Caco-2 (cell line): ENCODE data around the gene WDR83. TPM values are rescaled to one million over a fixed set of nuclear protein-coding genes. Genes with fewer than 3 reads are reported as not detected.

Source experiments
- BruUV-seq: library from RNA; stranded (reverse); fragments of 400-500 nt; replicated peaks from 2 replicates; lab custom pipeline; 2021; lab: Mats Ljungman, UMichigan
- CTCF ChIA-PET: fragments of 300-600 bp; sonication (Branson Sonifier 250); formaldehyde crosslinking; loops from one replicate; lab custom pipeline; 2022; ENCODE audit warnings: antibody characterized with exemption; lab: Charles Lee
- POLR2A ChIA-PET: fragments of 300-600 bp; sonication (Branson Sonifier 250); formaldehyde crosslinking; loops from one replicate; lab custom pipeline; 2022; ENCODE audit warnings: antibody characterized with exemption; lab: Charles Lee
- DNase-seq, 2 experiments: peaks; one replicate each; pipeline versions ENCODE4 v3.0.0 to v3.0.0-alpha.2; 2020 to 2022
- H3K27me3 ChIP-seq: replicated peaks from 2 replicates; pipeline ENCODE4 v1.6.0; 2011; ENCODE audit warnings: low read length; ENCODE audit not compliant: control insufficient read depth, insufficient read depth
- H3K36me3 ChIP-seq: 2 replicates; pipeline ENCODE4 v1.5.1; 2011; ENCODE audit warnings: low read length; ENCODE audit not compliant: control insufficient read depth, insufficient read depth
- H3K4me1 ChIP-seq: fragments of 250-450 bp; sonication (Bioruptor Pico); 2 replicates; pipeline ENCODE4 v1.5.1; 2020; ENCODE audit warnings: mild to moderate bottlenecking
- H3K4me3 ChIP-seq: 2 replicates; pipeline ENCODE4 v1.5.1; 2011; ENCODE audit warnings: low read depth, mild to moderate bottlenecking, control low read depth, low read length
- H3K9me3 ChIP-seq: fragments of 250-450 bp; sonication (Bioruptor Pico); 2 replicates; pipeline ENCODE4 v1.5.1; 2020; ENCODE audit warnings: mild to moderate bottlenecking, moderate library complexity
- H3K27ac Mint-ChIP-seq: one replicate; pipeline ENCODE4 v1.8.0; 2022; ENCODE audit warnings: mixed read lengths; ENCODE audit not compliant: unreplicated experiment
- H3K27me3 Mint-ChIP-seq: one replicate; pipeline ENCODE4 v1.8.0; 2022; ENCODE audit warnings: mixed read lengths; ENCODE audit not compliant: insufficient read depth, unreplicated experiment
- H3K36me3 Mint-ChIP-seq: one replicate; pipeline ENCODE4 v1.8.0; 2022; ENCODE audit warnings: mild to moderate bottlenecking, mixed read lengths; ENCODE audit not compliant: insufficient read depth, unreplicated experiment
- H3K4me1 Mint-ChIP-seq: one replicate; pipeline ENCODE4 v1.8.0; 2022; ENCODE audit warnings: low read depth, mixed read lengths; ENCODE audit not compliant: unreplicated experiment
- H3K4me3 Mint-ChIP-seq: one replicate; pipeline ENCODE4 v1.8.0; 2022; ENCODE audit warnings: mild to moderate bottlenecking, moderate library complexity, mixed read lengths; ENCODE audit not compliant: unreplicated experiment
- H3K9me3 Mint-ChIP-seq: one replicate; pipeline ENCODE4 v1.8.0; 2022; ENCODE audit warnings: mixed read lengths; ENCODE audit not compliant: unreplicated experiment
- CTCF ChIP-seq, 2 experiments: fragments of 200-600 bp in 1 of 2; IDR thresholded peaks; 1 replicate in 1 of 2; 2 replicates in 1 of 2; pipeline versions ENCODE4 v1.5.1 to v1.8.0; 2011 to 2022; ENCODE audit warnings: antibody characterized with exemption in 1 of 2, control low read depth in 1 of 2, inconsistent platforms in 1 of 2, low read depth in 1 of 2, low read length in 1 of 2, mild to moderate bottlenecking in 1 of 2, moderate library complexity in 1 of 2; ENCODE audit not compliant: insufficient read depth in 1 of 2, severe bottlenecking in 1 of 2, unreplicated experiment in 1 of 2
- intact Hi-C: fragments of 100-400 bp; cut with micrococcal nuclease; formaldehyde crosslinking; loops from one replicate; pipeline ENCODE4 v1.10.0; 2022; ENCODE audit not compliant: unreplicated experiment
- total RNA-seq: library from RNA; stranded (reverse); gene quantifications from 2 replicates; pipeline ENCODE4 v1.2.3, GENCODE V29; 2022

WDR83 gene
- total RNA-seq, 1 experiment from 2014 or later = 17.5 TPM

DNA sequence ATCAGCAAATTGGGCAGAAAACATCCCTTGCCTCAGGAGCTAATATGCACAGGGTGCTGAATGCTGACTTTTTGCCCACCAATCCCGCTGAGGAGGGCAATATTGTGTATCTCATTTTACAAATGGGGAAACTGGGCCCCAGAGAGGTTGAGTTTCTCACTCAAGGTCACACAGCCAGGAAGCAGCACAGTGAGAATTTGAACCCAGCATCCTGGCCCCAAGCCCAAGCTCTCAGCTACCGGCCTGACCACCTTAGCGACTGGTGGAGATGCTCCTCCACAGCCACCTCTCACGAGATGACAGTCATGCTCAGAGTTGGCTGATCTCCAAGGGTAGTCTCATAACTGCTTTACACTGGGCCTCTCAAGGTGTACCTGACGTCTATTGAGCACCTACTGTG is 26.4 kb downstream of the WDR83 start:
- H3K27me3 Mint-ChIP-seq = no peaks in the 10 kb centered on the region
- no peak for DNase-seq
- ChIA-PET POLR2A (no interaction called here), CTCF (no interaction called here)
- no peak overlapping the region for H3K27ac Mint-ChIP-seq
- intact Hi-C loops = no loop called here
- no peak overlapping the region for H3K4me3 ChIP-seq
- no peak overlapping the region for H3K4me3 Mint-ChIP-seq
- no peak for TF ChIP-seq CTCF (IDR thresholded peaks at IDR 0.05; ENCODE audit: insufficient read depth in 1 of 2, low read depth in 1 of 2, low read length in 1 of 2, severe bottlenecking in 1 of 2, unreplicated experiment in 1 of 2)
- no TSS peak for BruUV-seq
- no peaks in the 10 kb centered on the region for H3K4me1 ChIP-seq
- no peaks in the 10 kb centered on the region for H3K27me3 ChIP-seq
- no peaks in the 10 kb centered on the region for H3K9me3 ChIP-seq
- peaks cover 1% of the 10 kb centered on the region; the same call in 1 of the 2 replicates for H3K36me3 ChIP-seq
- no peaks in the 10 kb centered on the region for H3K4me1 Mint-ChIP-seq
- peaks cover 8% of the 10 kb centered on the region for H3K36me3 Mint-ChIP-seq
- no peaks in the 10 kb centered on the region for H3K9me3 Mint-ChIP-seq

DNA sequence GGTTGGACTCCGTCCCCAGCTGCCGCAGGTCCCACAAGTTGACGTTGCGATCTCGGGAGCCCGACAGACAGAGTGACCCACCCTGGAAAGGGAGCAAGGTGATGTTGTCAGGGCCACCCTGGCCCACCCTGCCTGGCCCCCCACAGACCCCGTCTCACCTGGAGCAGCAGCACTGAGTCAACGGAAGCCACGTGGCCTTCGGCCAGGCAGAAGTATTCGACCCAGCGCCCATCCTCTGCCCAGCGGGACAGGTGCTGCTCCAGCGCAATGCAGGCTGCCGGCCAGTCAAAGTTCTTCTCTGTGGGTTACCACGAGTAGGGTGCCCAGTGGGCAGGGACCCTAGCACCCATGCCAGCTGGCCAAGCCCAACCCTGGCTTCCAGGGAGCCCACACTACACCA is 28.0 kb downstream of the WDR83 start:
- Mint-ChIP-seq H3K9me3 (no peaks in the 10 kb centered on the region), H3K4me1 (no peaks in the 10 kb centered on the region), H3K4me3 (no peak overlapping the region), H3K27ac (no peak overlapping the region), H3K27me3 (no peaks in the 10 kb centered on the region), H3K36me3 (peaks cover 8% of the 10 kb centered on the region)
- Histone ChIP-seq H3K36me3 (peaks cover 1% of the 10 kb centered on the region; the same call in 1 of the 2 replicates), H3K27me3 (no peaks in the 10 kb centered on the region), H3K4me3 (no peak overlapping the region), H3K4me1 (no peaks in the 10 kb centered on the region), H3K9me3 (no peaks in the 10 kb centered on the region)
- intact Hi-C loops = no loop called here
- TF ChIP-seq CTCF (IDR thresholded peaks at IDR 0.05; ENCODE audit: insufficient read depth in 1 of 2, low read depth in 1 of 2, low read length in 1 of 2, severe bottlenecking in 1 of 2, unreplicated experiment in 1 of 2) = no peak
- POLR2A ChIA-PET = interaction anchor here (0.9 kb wide), 1 partner anchor 14 kb away, joined by 3 read pairs; no protein-coding TSS in a partner anchor
- no TSS peak for BruUV-seq
- CTCF ChIA-PET = interaction anchor here (0.6 kb wide), 2 partner anchors 909 to 1566 kb away, joined by 3 to 4 read pairs; no protein-coding TSS in a partner anchor
- DNase-seq = no peak

DNA sequence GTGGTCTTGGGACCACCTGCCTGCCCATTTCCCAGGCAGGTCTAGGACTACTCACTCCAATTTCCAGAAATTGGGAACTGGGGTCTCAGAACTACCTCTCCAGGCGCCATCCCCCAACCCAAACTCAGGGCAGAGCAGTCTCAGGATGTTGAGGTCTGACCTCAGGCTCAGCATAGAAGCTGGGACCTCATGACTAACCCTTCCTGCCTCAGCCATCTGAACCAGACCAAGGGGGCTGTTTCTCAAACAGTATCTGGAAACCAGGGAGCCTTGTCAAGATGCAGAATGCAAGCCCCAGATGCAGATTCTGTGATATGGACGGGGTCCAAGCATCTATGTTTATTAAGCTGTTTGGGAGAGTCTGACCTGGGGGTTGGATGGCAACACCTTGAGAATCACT is 28.5 kb downstream of the WDR83 start:
- no peaks in the 10 kb centered on the region for H3K9me3 Mint-ChIP-seq
- H3K27me3 ChIP-seq = no peaks in the 10 kb centered on the region
- BruUV-seq = no TSS peak
- H3K4me1 ChIP-seq = no peaks in the 10 kb centered on the region
- no peak for TF ChIP-seq CTCF (IDR thresholded peaks at IDR 0.05; ENCODE audit: insufficient read depth in 1 of 2, low read depth in 1 of 2, low read length in 1 of 2, severe bottlenecking in 1 of 2, unreplicated experiment in 1 of 2)
- H3K4me3 Mint-ChIP-seq = no peak overlapping the region
- peaks cover 1% of the 10 kb centered on the region; the same call in 1 of the 2 replicates for H3K36me3 ChIP-seq
- H3K4me3 ChIP-seq = no peak overlapping the region
- H3K27ac Mint-ChIP-seq = no peak overlapping the region
- H3K4me1 Mint-ChIP-seq = no peaks in the 10 kb centered on the region
- no peaks in the 10 kb centered on the region for H3K9me3 ChIP-seq
- no peaks in the 10 kb centered on the region for H3K27me3 Mint-ChIP-seq
- H3K36me3 Mint-ChIP-seq = peaks cover 8% of the 10 kb centered on the region
- CTCF ChIA-PET = no interaction called here
- DNase-seq = no peak
- POLR2A ChIA-PET = no interaction called here
- intact Hi-C loops = no loop called here
